Mucosa of descending colon (tissue), 3 donors: Measurements from ENCODE around the gene ASF1B. TPM values are rescaled to one million over a fixed set of nuclear protein-coding genes. Genes with fewer than 3 reads are reported as not detected.

Experiments used
- ATAC-seq: fragments of 200-7000 bp; cut with Tn5 transposase; one replicate; pipeline ENCODE4 v1.9.1; 2020; ENCODE audit warnings: mild to moderate bottlenecking, moderate library complexity
- DNase-seq, 3 donors: peaks; one replicate each; pipeline ENCODE4 v3.0.0-alpha.2; 2020
- H3K36me3 ChIP-seq: fragments of 200-600 bp; one replicate; pipeline ENCODE4 v1.8.0; 2021; ENCODE audit warnings: low read depth, mild to moderate bottlenecking
- H3K4me1 ChIP-seq: fragments of 200-600 bp; one replicate; pipeline ENCODE4 v1.8.0; 2021; ENCODE audit warnings: low read depth, mild to moderate bottlenecking
- H3K4me3 ChIP-seq: fragments of 200-600 bp; one replicate; pipeline ENCODE4 v1.8.0; 2021; ENCODE audit warnings: mild to moderate bottlenecking
- H3K9me3 ChIP-seq: fragments of 200-600 bp; one replicate; pipeline ENCODE4 v1.8.0; 2021; ENCODE audit warnings: mild to moderate bottlenecking
- intact Hi-C, 2 donors: fragments of 100-400 bp; cut with DNase I in 1 of 2; cut with micrococcal nuclease in 1 of 2; formaldehyde crosslinking; loops; one replicate each; pipeline versions ENCODE4 v1.11.0 to v1.11.1; 2022; cut with DNase I, micrococcal nuclease
- total RNA-seq, 3 donors: library from RNA; stranded (reverse); fragmentation: NEBNext Ultra II Directional in 2 of 3; extraction: Animal tissue kit (Norgen Biotek cat#: 25700) in 2 of 3; gene quantifications; one replicate each; pipeline versions ENCODE4 v1.2.1 to v1.2.4, GENCODE V29; 2021 to 2023
- TF ChIP-seq, protein P1 (sequence below): fragments of 200-600 bp; IDR thresholded peaks from one replicate; pipeline ENCODE4 v1.8.0; 2022; ENCODE audit warnings: antibody characterized with exemption, mild to moderate bottlenecking
- donor health status: DM: no; HTN: no; CAD: no; lungs with moderate emphysema.
- donor health status: DM: no; HTN: no; CAD: no.
- donor health status: DM: no; HTN: yes; CAD: no.

ASF1B gene
- total RNA-seq, 3 donors from 2014 or later, result 2.4 to 21.7 (median 5.5) TPM

DNA sequence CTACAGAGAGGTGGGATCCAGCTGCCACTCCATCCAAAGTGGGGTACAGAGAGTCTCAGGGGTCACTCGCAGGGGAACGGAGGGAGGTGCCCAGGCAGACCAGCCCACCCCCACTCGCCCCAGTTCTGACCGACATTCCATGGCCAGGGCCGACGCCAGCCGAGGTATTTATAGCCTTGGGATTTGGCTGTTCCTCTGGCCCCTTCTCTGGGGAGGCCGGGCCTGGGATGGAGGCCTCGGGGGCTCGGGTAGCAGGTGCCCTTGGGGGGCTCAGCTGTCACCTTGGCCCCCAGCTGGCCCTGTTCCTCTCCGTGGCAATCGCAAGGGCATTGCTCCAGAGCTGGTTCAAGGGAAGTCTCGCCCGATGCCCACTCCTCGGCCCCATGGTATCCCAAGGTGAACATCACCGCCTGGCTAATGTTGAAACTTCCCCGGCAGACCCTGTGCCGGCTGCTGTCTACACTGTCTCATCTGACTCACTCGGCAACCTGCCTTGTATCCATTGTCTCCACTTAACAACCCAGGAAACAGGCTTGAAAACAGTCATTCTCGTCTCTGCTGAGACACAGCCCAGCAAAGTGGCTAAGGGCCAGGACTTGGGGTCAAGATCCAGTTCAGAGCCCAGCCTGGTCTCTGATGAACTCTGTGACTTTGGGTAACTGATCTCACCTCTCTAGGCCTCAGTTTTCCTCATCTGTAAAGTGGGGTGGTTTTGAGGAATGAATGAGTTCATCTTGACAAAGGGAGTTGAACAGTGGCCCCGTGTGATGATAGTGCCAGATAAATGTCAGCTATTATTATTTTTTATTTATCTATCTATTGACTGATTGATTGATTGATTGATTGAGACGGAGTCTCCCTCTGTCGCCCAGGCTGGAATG, 28.6 kb downstream of the ASF1B start:
- Histone ChIP-seq H3K9me3 (no peaks in the 10 kb centered on the region), H3K4me1 (peaks cover 24% of the 10 kb centered on the region), H3K4me3 (no peak overlapping the region), H3K36me3 (no peaks in the 10 kb centered on the region)
- DNase-seq (no peak), ATAC-seq (peak; percentile 35)
- intact Hi-C loops, result no loop called here
- TF ChIP-seq, protein P1, sequence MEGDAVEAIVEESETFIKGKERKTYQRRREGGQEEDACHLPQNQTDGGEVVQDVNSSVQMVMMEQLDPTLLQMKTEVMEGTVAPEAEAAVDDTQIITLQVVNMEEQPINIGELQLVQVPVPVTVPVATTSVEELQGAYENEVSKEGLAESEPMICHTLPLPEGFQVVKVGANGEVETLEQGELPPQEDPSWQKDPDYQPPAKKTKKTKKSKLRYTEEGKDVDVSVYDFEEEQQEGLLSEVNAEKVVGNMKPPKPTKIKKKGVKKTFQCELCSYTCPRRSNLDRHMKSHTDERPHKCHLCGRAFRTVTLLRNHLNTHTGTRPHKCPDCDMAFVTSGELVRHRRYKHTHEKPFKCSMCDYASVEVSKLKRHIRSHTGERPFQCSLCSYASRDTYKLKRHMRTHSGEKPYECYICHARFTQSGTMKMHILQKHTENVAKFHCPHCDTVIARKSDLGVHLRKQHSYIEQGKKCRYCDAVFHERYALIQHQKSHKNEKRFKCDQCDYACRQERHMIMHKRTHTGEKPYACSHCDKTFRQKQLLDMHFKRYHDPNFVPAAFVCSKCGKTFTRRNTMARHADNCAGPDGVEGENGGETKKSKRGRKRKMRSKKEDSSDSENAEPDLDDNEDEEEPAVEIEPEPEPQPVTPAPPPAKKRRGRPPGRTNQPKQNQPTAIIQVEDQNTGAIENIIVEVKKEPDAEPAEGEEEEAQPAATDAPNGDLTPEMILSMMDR, result no peak

DNA sequence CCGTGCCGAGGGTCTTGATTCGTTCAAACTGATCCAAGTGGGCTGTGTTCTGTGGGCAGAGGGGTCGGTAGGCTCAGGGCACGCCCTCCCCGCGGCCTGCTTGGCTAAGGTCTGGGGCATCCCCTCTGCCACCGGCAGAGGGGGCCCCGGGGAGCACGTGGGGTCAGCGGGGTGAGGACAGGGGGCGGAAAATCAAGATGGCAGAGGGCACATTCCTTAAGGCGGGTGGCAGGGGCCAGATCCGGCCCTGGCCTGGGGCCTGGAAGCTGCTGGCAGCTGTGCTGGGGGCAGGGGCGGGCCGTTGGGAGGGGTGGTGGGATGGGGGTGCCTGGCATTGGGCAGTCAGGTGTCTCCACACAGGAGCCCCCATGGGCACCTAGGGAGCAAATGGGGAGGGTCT, 29.5 kb downstream of the ASF1B start:
- H3K4me1 ChIP-seq, result peaks cover 17% of the 10 kb centered on the region
- ATAC-seq, result no peak
- H3K36me3 ChIP-seq, result no peaks in the 10 kb centered on the region
- TF ChIP-seq, protein P1, result no peak
- H3K9me3 ChIP-seq, result no peaks in the 10 kb centered on the region
- H3K4me3 ChIP-seq, result no peak overlapping the region
- intact Hi-C loops, result no loop called here
- no peak for DNase-seq

DNA sequence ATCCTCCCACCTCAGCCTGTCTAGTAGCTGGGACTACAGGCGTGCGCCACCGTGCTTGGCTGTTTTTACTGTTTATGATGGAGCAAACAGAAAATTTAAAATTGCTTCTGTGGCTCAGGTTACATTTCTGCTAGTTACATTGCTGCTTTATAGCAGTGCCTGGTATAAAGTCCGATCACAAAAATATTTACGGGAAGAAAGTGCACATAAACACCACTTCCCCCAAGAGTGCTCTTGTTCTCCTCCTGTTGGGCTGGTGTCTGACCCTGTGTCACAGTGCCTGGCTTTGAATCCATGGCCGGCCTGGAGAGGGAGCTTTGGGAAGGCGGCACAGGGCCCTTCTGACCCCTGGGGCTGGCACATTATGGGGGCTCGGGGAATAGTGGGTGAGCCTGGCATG, 30.7 kb downstream of the ASF1B start:
- TF ChIP-seq, protein P1, result no peak
- intact Hi-C loops, result no loop called here
- ATAC-seq, result peak; percentile 90
- Histone ChIP-seq H3K9me3 (no peaks in the 10 kb centered on the region), H3K4me1 (peaks cover 17% of the 10 kb centered on the region), H3K36me3 (no peaks in the 10 kb centered on the region), H3K4me3 (no peak overlapping the region)
- DNase-seq, result no peak

DNA sequence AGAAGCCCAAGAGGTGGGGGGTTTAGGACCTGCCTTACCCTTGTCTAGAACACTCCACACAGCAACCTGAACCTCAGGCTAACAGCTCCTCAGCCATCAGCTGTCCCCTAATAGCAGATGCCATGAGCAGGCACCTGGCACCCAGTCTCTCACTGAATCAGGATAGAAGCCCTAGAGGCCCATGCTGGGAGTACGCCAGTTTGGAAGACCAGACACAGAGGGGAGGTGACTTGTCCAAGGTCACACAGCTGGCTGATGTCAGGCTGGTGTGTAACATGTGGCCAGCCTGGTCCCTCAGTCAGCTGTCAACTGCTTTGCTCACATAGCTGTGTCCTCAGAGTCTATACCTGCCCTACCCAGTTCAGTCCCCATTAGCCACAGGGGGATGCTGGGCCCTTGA, 33.1 kb downstream of the ASF1B start:
- H3K4me1 ChIP-seq, result peaks cover 17% of the 10 kb centered on the region
- no peaks in the 10 kb centered on the region for H3K9me3 ChIP-seq
- H3K36me3 ChIP-seq, result no peaks in the 10 kb centered on the region
- DNase-seq (no peak), ATAC-seq (no peak)
- no peak overlapping the region for H3K4me3 ChIP-seq
- intact Hi-C loops, result no loop called here
- TF ChIP-seq, protein P1, result no peak

DNA sequence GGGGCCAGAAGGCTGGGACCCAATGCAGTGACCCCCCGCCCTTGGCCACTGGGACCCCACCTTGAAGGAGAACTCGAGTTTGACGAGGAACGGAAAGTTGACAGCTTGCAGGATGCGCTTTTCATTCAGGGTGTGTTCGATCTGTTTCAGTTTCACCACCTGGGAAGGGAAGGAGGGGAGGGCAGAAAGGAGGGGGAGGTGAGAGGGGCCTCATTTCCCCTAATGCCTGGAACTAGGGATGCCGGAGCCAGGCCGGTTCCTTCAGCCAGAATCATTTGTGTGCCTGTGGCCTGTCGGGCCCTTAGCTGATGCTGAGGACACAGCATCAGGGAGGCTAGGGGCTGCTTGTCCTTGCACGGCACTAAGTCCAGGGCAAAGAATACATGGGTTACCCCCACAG, 33.6 kb downstream of the ASF1B start:
- intact Hi-C loops, result no loop called here
- DNase-seq (no peak), ATAC-seq (no peak)
- Histone ChIP-seq H3K36me3 (no peaks in the 10 kb centered on the region), H3K4me3 (no peak overlapping the region), H3K4me1 (peaks cover 14% of the 10 kb centered on the region), H3K9me3 (no peaks in the 10 kb centered on the region)
- TF ChIP-seq, protein P1, result no peak
